Small intestine (tissue), 7 donors: ENCODE results near the gene LMCD1. TPM values are rescaled to one million over a fixed set of nuclear protein-coding genes. Genes with fewer than 3 reads are reported as not detected.

Experiments used
- DNase-seq, 2 donors: peaks; one replicate each; pipeline versions ENCODE4 v3.0.0 to v3.0.0-alpha.2; 2013
- FAIRE-seq: peaks from 2 replicates; lab custom pipeline; 2012; peaks lifted over from hg19 to GRCh38; lab: Jason Lieb, UNC
- H3K27ac ChIP-seq, 3 donors: one replicate each; pipeline ENCODE4 v1.5.1; 2013; ENCODE audit warnings: low read length in 2 of 3, mild to moderate bottlenecking in 2 of 3, control low read depth in 1 of 3, inconsistent platforms in 1 of 3, low read depth in 1 of 3, moderate library complexity in 1 of 3
- H3K27me3 ChIP-seq, 3 donors: one replicate each; pipeline ENCODE4 v1.6.1; 2013; ENCODE audit warnings: low read length in 3 of 3, inconsistent platforms in 1 of 3; ENCODE audit not compliant: control insufficient read depth in 3 of 3, insufficient read depth in 3 of 3
- H3K36me3 ChIP-seq, 3 donors: one replicate each; pipeline ENCODE4 v1.6.1; 2013; ENCODE audit warnings: low read length in 3 of 3, inconsistent platforms in 1 of 3, low read depth in 1 of 3, mild to moderate bottlenecking in 1 of 3, moderate library complexity in 1 of 3; ENCODE audit not compliant: control insufficient read depth in 3 of 3, insufficient read depth in 2 of 3
- H3K4me1 ChIP-seq, 3 donors: one replicate each; pipeline ENCODE4 v1.6.1; 2013; ENCODE audit warnings: low read length in 2 of 3, inconsistent platforms in 1 of 3, low read depth in 1 of 3, mild to moderate bottlenecking in 1 of 3, moderate library complexity in 1 of 3; ENCODE audit not compliant: control insufficient read depth in 3 of 3, insufficient read depth in 2 of 3
- H3K4me3 ChIP-seq, 3 donors: one replicate each; pipeline ENCODE4 v1.5.1; 2013; ENCODE audit warnings: low read length in 3 of 3, control low read depth in 1 of 3, inconsistent platforms in 1 of 3, low read depth in 1 of 3, mild to moderate bottlenecking in 1 of 3, moderate library complexity in 1 of 3
- H3K9me3 ChIP-seq, 2 donors: one replicate each; pipeline ENCODE4 v1.6.1; 2013; ENCODE audit warnings: low read depth in 1 of 2, low read length in 1 of 2; ENCODE audit not compliant: control insufficient read depth in 2 of 2, insufficient read depth in 1 of 2
- WGBS, 3 donors: extraction: QIAGEN DNeasy Blood & Tissue Kit; methylation state at CpG; one replicate each; pipeline ENCODE4 v1.1.7; 2013; 5-methylcytosine and 5-hydroxymethylcytosine counted together
- polyA plus RNA-seq, 4 donors: library from polyadenylated mRNA; stranded (reverse) in 3 of 4; unstranded in 1 of 4; fragments of 200-250 nt in 3 of 4; fragments of 120-200 nt in 1 of 4; gene quantifications; one replicate each; pipeline versions ENCODE4 v1.2.1 to v1.2.3, GENCODE V29; 2013
- donor health status: healthy with polysubstance abuse.
- donor health status: control.
- donor health status: control.
- donor health status: Bipolar disorder and iron deficiency.
- donor health status: healthy.

LMCD1 gene
- polyA plus RNA-seq, 4 donors, result 2.5 to 29.4 (median 14.7) TPM

DNA sequence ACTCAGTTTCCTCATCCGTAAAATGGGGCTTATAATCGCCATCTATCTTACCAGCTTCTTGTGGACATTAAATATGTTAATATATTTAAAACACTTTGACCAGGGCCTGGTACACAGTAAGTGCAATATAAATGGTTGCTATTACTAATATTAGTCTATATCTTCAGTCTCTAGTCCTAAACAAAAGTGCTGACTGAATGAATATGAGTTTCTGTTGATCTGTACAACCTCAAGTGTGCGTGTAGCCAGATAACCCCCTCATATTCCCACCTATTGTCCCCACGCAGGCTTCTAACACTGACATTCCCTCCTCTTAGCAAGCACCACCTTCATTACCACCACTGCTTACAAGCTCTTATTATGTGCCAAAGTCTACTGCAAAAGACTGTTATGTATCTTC lies 27.6 kb upstream of the LMCD1 start:
- no peak for FAIRE-seq
- no peak for DNase-seq
- no peaks in the 10 kb centered on the region for H3K4me1 ChIP-seq
- H3K4me3 ChIP-seq, result no peak overlapping the region
- no peaks in the 10 kb centered on the region for H3K36me3 ChIP-seq
- no peaks in the 10 kb centered on the region for H3K9me3 ChIP-seq
- WGBS, 3 donors, result 65 to 77% (median 70%) methylated on average over 4 of the region's 4 CpGs
- H3K27me3 ChIP-seq, result no peaks in the 10 kb centered on the region
- no peak overlapping the region for H3K27ac ChIP-seq

DNA sequence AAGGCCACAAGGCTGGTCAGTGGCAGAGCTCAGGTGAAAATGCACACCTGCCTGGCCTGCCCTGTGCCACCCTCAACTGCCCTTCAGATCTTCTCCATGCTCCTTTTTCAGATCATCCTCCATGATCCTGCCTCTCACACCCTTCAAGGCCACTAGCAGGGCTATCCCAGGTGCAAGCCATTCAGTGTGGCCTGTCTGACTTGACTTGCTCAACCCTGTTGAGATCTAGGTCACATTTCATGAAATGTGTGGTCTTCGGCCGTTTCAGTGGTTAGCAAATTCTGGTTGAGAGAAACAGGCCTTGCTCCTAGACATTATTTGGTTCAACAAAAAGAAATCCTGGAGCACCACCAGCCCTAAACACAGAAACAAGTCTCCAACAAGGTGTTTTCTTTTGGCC lies 26.6 kb upstream of the LMCD1 start:
- WGBS, 3 donors, result 80 to 95% (median 94%) methylated on average over 2 of the region's 2 CpGs
- no peak for FAIRE-seq

DNA sequence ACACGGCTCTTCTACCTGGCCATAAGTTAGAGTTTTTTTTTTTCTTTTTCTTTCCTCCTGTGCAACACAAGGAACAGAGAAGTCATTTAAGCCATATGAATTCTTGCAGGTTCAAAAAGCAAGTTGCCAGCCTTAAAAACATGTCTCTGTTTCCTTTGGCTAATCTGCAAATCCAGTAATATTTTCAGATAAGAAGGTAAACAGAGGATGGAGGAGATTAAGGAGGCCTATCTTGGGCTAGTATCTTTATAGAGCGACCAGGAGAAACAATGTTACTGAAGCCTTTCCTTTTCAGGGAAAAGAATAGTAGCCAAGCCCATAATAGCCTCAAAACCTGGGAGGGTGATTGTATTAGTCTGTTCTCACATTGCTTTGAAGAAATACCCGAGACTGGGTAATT lies 20.9 kb upstream of the LMCD1 start:
- FAIRE-seq (no peak), DNase-seq (no peak)
- no peak overlapping the region for H3K4me3 ChIP-seq
- H3K27me3 ChIP-seq, result no peaks in the 10 kb centered on the region
- no peak overlapping the region for H3K27ac ChIP-seq
- no peaks in the 10 kb centered on the region for H3K36me3 ChIP-seq
- 16 to 33% (median 28%) methylated on average over 3 of the region's 3 CpGs for WGBS, 3 donors
- H3K4me1 ChIP-seq, result peaks cover 0 to 4% (median 0%) of the 10 kb centered on the region in 3 donors
- H3K9me3 ChIP-seq, result peaks cover 0 to 9% of the 10 kb centered on the region in 2 donors

More for the DNA sequence above, 26.6 kb upstream of the LMCD1 start:
- no peak overlapping the region for H3K27ac ChIP-seq
- H3K4me3 ChIP-seq, result no peak overlapping the region
- H3K27me3 ChIP-seq, result no peaks in the 10 kb centered on the region
- no peak for DNase-seq
- H3K9me3 ChIP-seq, result no peaks in the 10 kb centered on the region
- H3K4me1 ChIP-seq, result no peaks in the 10 kb centered on the region
- no peaks in the 10 kb centered on the region for H3K36me3 ChIP-seq

DNA sequence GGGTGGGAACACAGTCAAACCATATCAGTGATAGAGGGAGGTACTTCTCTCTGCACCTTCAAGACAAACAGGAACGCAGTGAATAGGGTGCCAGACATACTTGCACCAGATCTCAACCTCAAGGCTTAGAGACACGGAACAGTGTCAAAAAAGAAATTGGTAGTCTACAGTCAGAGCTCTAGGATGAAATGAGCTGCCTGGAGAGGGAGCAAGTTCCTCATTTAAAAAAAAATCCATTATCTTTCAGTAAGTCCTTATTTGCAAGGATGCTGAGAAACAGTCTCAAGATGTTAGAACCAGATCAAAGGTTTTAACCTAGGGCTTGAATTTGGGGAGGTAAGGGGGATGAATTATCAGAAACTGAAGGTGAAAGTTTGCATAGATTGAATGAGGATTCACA lies 20.2 kb upstream of the LMCD1 start:
- WGBS, 3 donors, result 76 to 82% (median 79%) methylated on average over 2 of the region's 2 CpGs
- peaks cover 0 to 9% of the 10 kb centered on the region in 2 donors for H3K9me3 ChIP-seq
- peaks cover 0 to 4% (median 0%) of the 10 kb centered on the region in 3 donors for H3K4me1 ChIP-seq
- H3K27ac ChIP-seq, result no peak overlapping the region
- H3K27me3 ChIP-seq, result no peaks in the 10 kb centered on the region
- no peaks in the 10 kb centered on the region for H3K36me3 ChIP-seq
- FAIRE-seq (no peak), DNase-seq (no peak)
- H3K4me3 ChIP-seq, result no peak overlapping the region

DNA sequence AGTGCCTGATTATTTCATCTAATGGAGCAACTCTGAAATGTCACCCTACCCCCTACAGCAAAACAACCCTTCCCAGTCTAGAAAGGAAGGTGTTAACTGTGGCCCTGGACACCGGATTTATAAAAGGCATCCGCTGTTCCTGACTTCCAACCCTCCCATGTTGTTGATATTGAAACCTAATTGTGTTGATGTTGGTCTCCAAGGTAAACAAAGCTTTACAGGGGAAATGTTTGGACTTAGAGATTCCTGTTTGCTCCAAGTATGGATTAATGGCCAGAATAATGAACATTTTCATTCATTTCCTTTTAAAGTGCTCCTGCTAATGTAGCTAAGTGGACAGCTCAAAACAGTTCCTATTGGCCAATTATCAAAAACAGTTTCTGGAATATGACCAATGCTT lies 19.4 kb upstream of the LMCD1 start:
- Histone ChIP-seq H3K36me3 (no peaks in the 10 kb centered on the region), H3K4me3 (no peak overlapping the region), H3K27me3 (no peaks in the 10 kb centered on the region), H3K4me1 (peaks cover 0 to 4% (median 0%) of the 10 kb centered on the region in 3 donors), H3K9me3 (peaks cover 0 to 9% of the 10 kb centered on the region in 2 donors), H3K27ac (peak overlapping the region in 1 of 3 donors; percentile 86)
- 29 to 50% (median 43%) methylated on average over 2 of the region's 2 CpGs for WGBS, 3 donors
- DNase-seq (peak in 1 of 2 donors; percentile 22), FAIRE-seq (no peak)

DNA sequence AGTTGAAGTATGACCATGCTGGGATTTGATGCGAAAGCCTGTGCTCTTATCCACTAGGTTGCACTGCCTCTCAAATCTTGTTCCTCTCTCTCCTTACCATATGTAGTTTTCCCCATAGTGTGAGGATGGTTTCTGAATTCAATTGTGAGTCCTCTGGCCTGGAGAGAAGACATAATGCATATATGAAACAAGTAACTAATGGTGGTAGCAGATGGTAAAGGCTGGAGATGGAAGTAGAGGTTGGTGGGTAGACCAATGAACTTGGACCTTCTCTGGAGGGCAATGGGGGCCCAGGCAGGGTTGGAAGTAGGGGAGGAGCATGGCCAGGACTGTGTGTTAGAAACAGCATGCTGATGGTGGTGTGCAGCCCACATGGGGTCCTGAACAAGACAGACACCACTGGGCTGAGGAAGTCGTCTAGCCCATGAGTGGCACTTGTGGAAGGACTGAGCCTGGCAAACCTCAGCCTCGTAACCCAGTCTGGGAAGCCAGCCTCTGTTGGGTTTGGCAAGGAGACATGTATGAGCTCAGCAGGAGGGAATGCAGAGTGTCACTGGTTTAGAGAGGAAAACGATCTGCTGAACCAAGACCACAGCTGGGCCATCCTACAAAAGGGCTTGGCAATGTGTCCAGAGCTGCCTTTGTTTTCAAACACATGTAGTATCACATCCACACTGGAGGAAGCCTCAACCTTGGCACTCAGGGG lies 18.5 kb upstream of the LMCD1 start:
- Histone ChIP-seq H3K4me1 (peaks cover 0 to 4% (median 0%) of the 10 kb centered on the region in 3 donors), H3K27me3 (no peaks in the 10 kb centered on the region), H3K4me3 (no peak overlapping the region), H3K9me3 (peaks cover 0 to 9% of the 10 kb centered on the region in 2 donors), H3K27ac (peak overlapping the region in 2 of 3 donors; percentile 49 to 86), H3K36me3 (no peaks in the 10 kb centered on the region)
- peak in 1 of 2 donors; percentile 44 for DNase-seq
- FAIRE-seq, result no peak
- 44 to 66% (median 61%) methylated on average over 4 of the region's 4 CpGs for WGBS, 3 donors

DNA sequence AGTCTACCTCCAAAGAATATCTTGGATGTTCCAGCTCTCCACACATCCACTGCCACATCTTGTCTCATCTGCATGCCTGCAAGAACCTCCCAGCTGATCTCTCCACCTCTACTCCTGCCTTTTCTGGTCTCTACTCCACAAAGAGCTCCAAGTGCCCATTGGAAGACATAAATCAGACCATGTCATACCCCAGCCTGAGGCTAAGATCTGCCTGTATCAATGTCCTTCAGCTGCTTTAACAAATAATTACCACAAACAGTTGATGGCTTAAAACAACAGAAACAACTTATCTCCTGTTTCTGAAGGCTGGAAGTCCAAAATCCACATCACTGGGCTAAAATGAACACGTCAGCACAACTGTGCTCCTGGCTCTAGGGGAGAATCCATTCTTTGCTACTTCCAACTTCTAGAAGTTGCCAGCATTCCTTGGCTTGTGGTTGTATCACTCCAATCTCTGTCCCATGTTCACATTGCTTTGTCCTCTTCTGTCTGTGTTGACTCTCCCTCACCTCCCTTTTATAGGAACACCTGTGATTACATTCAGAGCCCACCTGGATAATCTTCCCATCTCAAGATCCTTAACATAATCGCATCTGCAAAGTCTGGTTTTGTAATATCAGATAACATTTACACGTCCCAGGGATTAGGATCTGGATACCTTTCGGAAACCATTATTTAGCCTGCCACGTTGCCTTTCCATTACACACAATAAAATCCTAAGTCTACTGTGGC lies 17.0 kb upstream of the LMCD1 start:
- WGBS, 3 donors, result 88 to 92% (median 91%) methylated on average over 5 of the region's 5 CpGs
- Histone ChIP-seq H3K4me1 (peaks cover 0 to 4% (median 0%) of the 10 kb centered on the region in 3 donors), H3K4me3 (no peak overlapping the region), H3K27ac (no peak overlapping the region), H3K9me3 (peaks cover 0 to 9% of the 10 kb centered on the region in 2 donors), H3K36me3 (no peaks in the 10 kb centered on the region), H3K27me3 (peaks cover 0 to 4% (median 0%) of the 10 kb centered on the region in 3 donors)
- FAIRE-seq, result no peak
- DNase-seq, result no peak

DNA sequence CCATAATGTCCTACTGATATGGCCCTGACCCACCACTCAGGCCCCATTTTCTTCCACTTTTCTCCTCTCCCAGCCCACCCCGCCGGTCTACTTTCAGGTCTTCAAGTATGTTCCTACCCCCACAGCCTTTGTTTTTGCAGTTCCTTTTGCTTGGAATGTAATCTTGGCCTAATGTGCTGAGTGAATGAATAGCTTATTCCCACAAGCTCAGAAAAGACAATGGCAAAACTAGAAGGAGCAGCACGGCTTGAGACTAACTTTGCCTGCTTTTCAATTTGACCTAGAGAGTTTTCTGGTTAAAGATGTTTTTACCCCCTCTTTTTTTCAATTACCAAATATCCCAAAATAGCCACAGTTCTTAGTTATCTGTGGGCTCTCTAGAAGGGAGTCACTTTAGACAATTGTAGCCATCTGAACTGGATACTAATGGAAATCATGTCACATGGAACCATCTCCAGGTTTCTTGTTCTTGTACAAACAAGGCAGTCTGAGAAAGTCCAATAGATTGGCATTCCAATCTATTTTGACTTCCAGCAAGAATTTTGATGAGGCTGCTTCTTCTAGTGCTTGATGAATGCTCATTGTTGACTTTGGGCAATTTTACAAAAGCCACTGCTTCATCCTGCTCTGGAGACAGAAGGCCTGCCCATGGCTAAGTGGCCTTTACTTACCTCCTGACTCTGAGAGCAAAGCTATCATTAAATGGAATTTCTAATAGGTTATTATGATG lies 16.3 kb upstream of the LMCD1 start:
- Histone ChIP-seq H3K4me3 (no peak overlapping the region), H3K4me1 (peaks cover 0 to 4% (median 0%) of the 10 kb centered on the region in 3 donors), H3K9me3 (peaks cover 0 to 9% of the 10 kb centered on the region in 2 donors), H3K27me3 (peaks cover 0 to 4% (median 0%) of the 10 kb centered on the region in 3 donors), H3K27ac (no peak overlapping the region), H3K36me3 (no peaks in the 10 kb centered on the region)
- FAIRE-seq (no peak), DNase-seq (no peak)
- WGBS, 3 donors, result 80 to 95% (median 85%) methylated on average over 3 of the region's 3 CpGs
